GM21390 (cell line): ENCODE data around the gene SELENON.
"Not testable (repeated sequence)": the region's sequence is repeated elsewhere in the genome, so short reads cannot be mapped to it uniquely, and the experiment has no call there.

Source experiments
- ATAC-seq: cut with Tn5 transposase; IDR thresholded peaks from one replicate; pipeline ENCODE4 v1.9.1; 2021; ENCODE audit not compliant: unreplicated experiment

Gene SELENON

GRCh38 chr1:25826571-25826970, 26.6 kb downstream of the SELENON start:
- no peak for ATAC-seq

DNA sequence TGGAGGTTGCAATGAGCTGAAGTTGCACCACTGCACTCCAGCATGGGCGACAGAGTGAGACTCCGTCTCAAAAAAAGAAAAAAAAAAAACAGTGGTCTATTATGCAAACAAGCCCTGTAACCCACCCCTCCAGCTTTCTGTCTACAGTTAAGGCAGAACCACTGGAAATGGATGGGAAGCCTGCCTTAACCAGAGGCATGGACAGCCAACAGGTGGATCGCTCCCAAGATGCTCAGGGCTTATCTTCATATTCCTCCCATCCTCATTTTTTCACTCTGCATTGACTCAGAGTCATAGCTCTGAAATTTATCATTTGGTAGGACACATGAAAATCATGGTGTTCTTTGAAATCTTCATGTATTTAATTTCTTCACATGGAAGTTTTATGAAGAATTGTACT, 28.5 kb downstream of the SELENON start:
- ATAC-seq, result no peak

GRCh38 chr1:25829046-25829445, 29.1 kb downstream of the SELENON start:
- no peak for ATAC-seq

DNA sequence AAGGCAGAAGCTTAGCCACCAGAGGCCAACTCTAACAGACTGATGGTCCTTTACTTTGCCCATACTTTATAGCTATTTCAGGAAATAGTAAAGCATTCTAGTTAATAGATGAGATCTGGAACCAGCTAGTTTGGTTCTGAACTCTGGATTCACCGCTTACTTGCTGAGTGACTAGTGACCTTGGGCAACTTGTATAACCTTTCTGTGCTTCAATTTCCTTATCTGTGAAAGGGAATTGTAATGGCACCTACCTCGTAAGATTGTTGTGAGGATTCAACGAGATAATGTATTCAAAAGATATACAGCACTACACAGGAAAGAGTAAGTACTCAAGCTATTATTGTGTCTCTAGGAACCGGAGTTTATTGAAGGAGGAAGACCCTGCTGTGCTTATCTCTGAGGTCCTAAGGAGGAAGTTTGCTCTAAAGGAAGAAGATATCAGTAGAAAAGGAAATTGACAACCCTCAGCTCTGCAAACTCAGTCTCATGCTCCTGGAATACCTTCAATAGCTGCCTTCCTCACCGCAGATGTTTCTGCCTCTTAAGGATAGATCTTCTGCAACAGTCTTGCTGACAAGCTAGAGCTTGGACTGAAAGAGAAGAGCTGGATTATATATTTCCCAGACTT, 31.7 kb downstream of the SELENON start:
- ATAC-seq, result no peak

DNA sequence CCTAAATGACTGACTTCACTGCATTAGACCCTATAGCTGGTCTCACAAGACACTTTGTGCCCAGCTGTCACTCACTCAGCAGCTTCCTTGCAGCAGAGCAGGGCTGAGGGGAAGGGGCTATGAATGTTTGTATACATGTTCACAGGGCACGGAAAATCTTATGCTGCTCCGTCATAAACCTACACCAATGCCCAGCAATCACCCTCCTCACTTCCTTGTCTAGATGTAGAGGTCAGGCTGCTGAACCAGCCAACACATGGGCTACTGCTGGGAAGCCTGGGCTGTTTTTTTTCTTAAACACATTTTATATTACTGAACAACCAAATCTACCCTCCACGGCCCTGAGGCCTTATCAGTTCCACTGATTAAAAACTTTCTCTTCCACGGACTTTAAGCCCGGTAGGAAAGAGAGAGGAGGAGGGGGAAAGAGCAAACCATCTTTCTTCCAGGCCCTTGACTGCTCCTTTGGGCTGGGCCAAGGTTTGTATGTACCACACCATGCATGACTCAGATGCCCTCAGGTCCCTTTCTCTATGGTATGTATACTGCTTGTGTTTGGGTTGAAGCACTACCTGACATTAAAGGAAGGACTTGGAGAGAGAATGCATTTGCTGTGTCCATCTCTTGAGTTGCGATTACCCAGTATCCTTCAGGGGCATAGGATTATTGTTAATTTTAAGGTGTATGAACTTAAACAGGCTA, 32.5 kb downstream of the SELENON start:
- no peak for ATAC-seq

DNA sequence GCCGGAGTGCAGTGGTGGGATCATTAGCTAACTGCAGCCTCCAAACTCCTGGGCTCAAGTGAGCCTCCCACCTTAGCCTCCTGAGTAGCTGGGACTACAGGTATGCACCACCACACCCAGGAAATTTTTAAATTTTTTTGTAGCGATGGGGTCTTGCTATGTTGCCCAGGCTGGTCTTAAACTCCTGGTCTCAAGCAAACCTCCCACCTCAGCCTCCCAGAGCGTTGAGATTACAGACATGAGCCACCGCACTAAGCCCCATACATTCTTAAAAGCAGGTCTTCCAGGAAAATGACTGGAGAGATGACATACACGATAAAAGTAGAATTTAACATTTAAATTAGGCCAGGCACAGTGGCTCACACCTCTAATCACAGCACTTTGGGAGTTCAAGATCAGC, 33.2 kb downstream of the SELENON start:
- no peak for ATAC-seq

- no peak for ATAC-seq
These were observed 34.9 kb downstream of the SELENON start for GRCh38 chr1:25834894-25835293.

- ATAC-seq, result no peak
These were observed 36.7 kb downstream of the SELENON start for GRCh38 chr1:25836695-25837094.

DNA sequence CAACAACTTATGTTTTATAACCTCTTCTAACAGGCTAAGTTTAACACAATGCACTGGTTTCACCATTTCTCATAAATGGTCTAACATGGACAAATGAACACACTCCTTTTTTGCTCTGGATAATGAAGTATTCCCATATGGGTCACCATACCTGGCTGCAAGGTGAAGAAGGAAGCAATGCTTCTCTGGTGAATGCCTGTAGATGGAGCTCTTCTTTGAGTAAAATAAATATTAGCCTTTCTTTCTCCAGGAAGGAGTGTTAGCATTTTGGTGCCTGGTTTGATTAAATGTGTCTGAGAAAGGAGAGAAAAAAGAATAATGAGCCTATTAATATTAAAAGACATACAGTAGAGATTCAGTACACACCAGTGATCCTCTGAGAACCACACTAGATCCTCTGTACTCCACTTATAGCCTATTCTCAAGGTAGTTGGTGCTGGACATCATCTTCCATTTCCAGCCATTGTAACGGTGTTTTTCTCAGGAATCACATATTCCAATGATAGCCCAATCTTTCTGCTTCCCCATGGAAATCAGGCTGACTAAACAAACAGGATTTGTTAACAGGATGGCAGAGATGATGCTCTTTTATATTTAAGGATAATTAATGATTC, 37.4 kb downstream of the SELENON start:
- ATAC-seq, result no peak

DNA sequence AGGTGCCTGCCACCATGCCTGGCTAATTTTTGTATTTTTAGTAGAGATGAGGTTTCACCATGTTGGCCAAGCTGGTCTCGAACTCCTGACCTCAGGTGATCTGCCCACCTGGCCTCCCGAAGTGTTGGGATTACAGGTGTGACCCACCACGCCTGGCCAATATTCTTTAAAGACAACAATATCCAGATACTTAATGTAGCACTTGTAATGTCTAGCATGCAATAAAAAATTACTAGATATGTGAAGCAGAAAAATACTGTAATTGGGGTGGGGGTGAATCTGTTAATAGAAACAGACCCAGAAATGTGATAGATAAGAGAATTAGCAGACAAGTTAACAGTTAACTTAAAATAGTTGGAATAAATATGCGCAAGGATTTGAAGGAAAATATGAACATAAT, 39.8 kb downstream of the SELENON start:
- ATAC-seq, result not testable (repeated sequence)

DNA sequence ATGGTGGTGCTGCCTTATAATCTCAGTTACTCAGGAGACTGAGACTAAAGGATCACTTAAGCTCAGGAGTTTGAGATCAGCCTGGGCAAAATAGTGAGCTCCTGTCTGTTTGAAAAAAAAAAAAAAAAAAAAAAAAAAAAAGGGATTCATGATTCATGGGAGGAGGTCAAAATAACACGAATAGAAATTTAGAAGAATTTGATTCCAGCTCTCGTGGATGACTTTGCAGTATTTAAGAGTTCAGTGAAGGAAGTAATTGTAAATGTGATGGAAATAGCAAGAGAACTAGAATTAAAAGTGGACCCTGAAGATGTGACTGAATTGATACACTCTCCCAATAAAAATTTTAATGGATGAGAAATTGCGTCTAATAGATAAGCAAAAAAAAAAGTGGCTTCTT, 43.5 kb downstream of the SELENON start:
- ATAC-seq, result no peak

GRCh38 chr1:25844536-25845337, 44.7 kb downstream of the SELENON start:
- ATAC-seq, result no peak

DNA sequence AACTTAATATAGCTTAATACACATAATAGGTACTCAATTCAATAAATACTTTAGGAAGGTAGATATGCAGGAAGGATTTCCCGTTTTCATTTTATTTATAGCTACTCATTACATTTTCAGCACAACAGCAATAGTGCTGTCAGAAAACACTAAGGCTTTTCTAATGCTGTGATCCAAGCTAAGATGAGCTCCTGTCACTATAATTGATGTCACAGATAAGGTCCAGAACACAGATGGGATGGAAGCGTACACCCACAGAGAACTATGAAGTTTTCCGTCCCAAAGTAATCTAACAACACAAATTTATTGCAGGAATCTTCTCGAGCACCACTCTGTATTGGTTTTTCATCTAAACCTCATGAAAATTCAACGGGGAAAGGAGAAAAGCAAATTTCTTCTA, 45.7 kb downstream of the SELENON start:
- no peak for ATAC-seq

DNA sequence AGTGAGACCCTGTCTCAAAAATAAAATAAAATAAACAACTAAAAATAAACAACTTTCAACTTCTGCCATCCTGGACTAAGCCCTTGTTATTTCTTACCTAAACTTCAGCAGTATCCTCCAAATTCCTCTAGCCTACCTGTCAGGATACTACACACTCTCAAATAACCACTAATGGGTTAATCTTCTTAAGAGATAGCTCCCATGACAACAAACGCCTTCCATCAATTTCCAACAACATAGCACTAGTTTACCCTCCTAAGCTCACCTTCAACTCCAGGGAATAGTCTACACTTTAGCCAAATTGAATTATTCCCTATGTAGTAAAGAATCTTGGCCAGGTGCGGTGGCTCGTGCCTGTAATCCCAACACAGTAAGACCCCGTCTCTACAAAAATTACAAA, 47.9 kb downstream of the SELENON start:
- ATAC-seq, result no peak

DNA sequence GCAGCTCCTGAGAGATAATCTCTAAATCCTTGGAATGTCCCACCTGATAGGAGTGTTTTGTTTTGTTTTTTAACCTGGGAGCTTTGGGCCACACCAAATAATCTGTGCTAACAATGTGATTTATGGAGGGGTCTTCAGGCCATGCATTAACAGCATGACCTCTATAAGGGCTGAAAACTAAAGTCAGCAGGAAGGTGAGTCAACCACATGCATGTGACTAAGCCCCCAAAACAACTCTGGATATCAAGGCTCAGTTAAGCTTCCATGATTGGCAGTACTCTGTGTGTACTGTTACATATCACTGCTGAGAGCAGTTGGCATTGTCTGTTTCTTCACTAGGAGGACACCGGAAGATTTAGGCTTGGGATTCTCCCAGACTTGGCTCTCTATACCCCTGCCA, 48.5 kb downstream of the SELENON start:
- no peak for ATAC-seq

- no peak for ATAC-seq
These were observed 54.6 kb downstream of the SELENON start for GRCh38 chr1:25854554-25854953.

DNA sequence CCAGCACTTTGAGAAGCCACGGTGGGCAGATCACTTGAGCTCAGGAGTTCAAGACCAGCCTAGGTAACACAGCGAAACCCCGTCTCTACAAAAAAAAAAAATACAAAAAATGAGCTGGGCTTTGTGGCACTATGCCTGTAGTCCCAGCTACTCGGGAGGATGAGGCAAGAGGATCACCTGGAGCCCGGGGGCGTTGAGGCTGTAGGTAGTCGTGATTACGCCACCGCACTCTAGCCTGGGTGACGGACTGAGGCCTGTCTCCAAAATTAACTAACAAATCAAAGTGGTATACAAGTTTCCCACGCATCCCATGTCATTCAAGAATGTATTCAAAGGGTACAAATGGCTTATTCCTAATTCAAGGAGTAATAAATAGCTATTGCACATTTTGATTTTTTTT, 56.9 kb downstream of the SELENON start:
- no peak for ATAC-seq

GRCh38 chr1:25858494-25858893, 58.5 kb downstream of the SELENON start:
- ATAC-seq, result no peak

GRCh38 chr1:25858906-25859789, 59.2 kb downstream of the SELENON start, which contains the start of gene AUNIP:
Gene AUNIP (minus strand): TSS chr1:25859457. CDS start chr1:25859357, 100 bp downstream.
- ATAC-seq, result peak; percentile 78
